Fibroblast of lung (primary cell): ENCODE data around the gene TOPAZ1.

ENCODE experiments used
- CTCF ChIP-seq, 2 donors: IDR thresholded peaks in 1 of 2; conservative IDR thresholded peaks in 1 of 2; 1 replicate in 1 of 2; 2 replicates in 1 of 2; pipeline ENCODE4 v1.5.1; 2011 to 2012; ENCODE audit warnings: low read length in 2 of 2, control low read depth in 1 of 2, inconsistent platforms in 1 of 2, low read depth in 1 of 2, mild to moderate bottlenecking in 1 of 2
- EZH2 ChIP-seq: IDR thresholded peaks from 2 replicates; pipeline ENCODE4 v1.5.1; 2012; ENCODE audit warnings: low read length, control low read depth, mild to moderate bottlenecking; ENCODE audit errors: missing control alignments

- TF ChIP-seq CTCF (conservative IDR thresholded peaks at IDR 0.05 in 1 of 2, IDR thresholded peaks at IDR 0.05 in 1 of 2; ENCODE audit: low read depth in 1 of 2, low read length in 2 of 2), result no peak
- TF ChIP-seq EZH2, result no peak
Measured at GRCh38 chr3:44318891-44319311, 77.2 kb downstream of the TOPAZ1 start.
